Raji (cell line): Measurements from ENCODE around the gene ZNF605.

Experiments
- POLR2A ChIP-seq: IDR thresholded peaks from 2 replicates; pipeline ENCODE4 v1.6.1; 2011; ENCODE audit warnings: low read depth, low read length, control low read depth; ENCODE audit not compliant: insufficient read depth

The ZNF605 gene

GRCh38 chr12:132872073-132872855 is 83.8 kb downstream of the ZNF605 start:
- no peak for TF ChIP-seq POLR2A

GRCh38 chr12:132869551-132869950 is 86.6 kb downstream of the ZNF605 start:
- TF ChIP-seq POLR2A = no peak
